GM21786 (cell line): Measurements from ENCODE around the gene OFD1.

Experiments used
- ATAC-seq: cut with Tn5 transposase; IDR thresholded peaks from one replicate; pipeline ENCODE4 v1.9.1; 2021; ENCODE audit not compliant: unreplicated experiment

The OFD1 gene

GRCh38 chrX:13734278-13735172, at the start of gene OFD1, which contains the start of gene TRAPPC2:
Gene OFD1 (plus strand): TSS chrX:13734748. CDS start chrX:13735072, 324 bp downstream.
Gene TRAPPC2 (minus strand): TSS chrX:13734620. CDS start chrX:13719963, 14,657 bp downstream.
- peak; percentile 94 for ATAC-seq

- ATAC-seq: no peak
Measured at GRCh38 chrX:13685126-13685763, 49.3 kb upstream of the OFD1 start.

- ATAC-seq: no peak
Measured at GRCh38 chrX:13687203-13687602, 47.3 kb upstream of the OFD1 start.

GRCh38 chrX:13688384-13688957, 46.1 kb upstream of the OFD1 start:
- no peak for ATAC-seq

GRCh38 chrX:13688958-13689740, 45.4 kb upstream of the OFD1 start, which contains the start of gene RAB9A:
Gene RAB9A (plus strand): TSS chrX:13689128. CDS start chrX:13708747, 19,619 bp downstream.
- peak; percentile 68 for ATAC-seq

- ATAC-seq: no peak
Measured at GRCh38 chrX:13689741-13690211, 44.8 kb upstream of the OFD1 start.

GRCh38 chrX:13690836-13691235, 43.7 kb upstream of the OFD1 start:
- ATAC-seq: no peak

GRCh38 chrX:13691841-13692371, 42.6 kb upstream of the OFD1 start:
- ATAC-seq: no peak

- no peak for ATAC-seq
Measured at GRCh38 chrX:13692771-13693231, 41.7 kb upstream of the OFD1 start.

- no peak for ATAC-seq
Measured at GRCh38 chrX:13693341-13693961, 41.1 kb upstream of the OFD1 start.

- ATAC-seq: no peak
Measured at GRCh38 chrX:13694359-13694758, 40.2 kb upstream of the OFD1 start.

- ATAC-seq: no peak
Measured at GRCh38 chrX:13694983-13695382, 39.6 kb upstream of the OFD1 start.

- no peak for ATAC-seq
Measured at GRCh38 chrX:13695601-13696115, 38.9 kb upstream of the OFD1 start.

GRCh38 chrX:13697455-13697854, 37.1 kb upstream of the OFD1 start:
- peak; percentile 60 for ATAC-seq

GRCh38 chrX:13697976-13698375, 36.6 kb upstream of the OFD1 start:
- ATAC-seq: no peak

- ATAC-seq: no peak
Measured at GRCh38 chrX:13698432-13698831, 36.1 kb upstream of the OFD1 start.

GRCh38 chrX:13699183-13699826, 35.2 kb upstream of the OFD1 start:
- peak; percentile 44 for ATAC-seq

- no peak for ATAC-seq
Measured at GRCh38 chrX:13700380-13700779, 34.2 kb upstream of the OFD1 start.

GRCh38 chrX:13702111-13702789, 32.3 kb upstream of the OFD1 start:
- ATAC-seq: no peak
